Measurements from ENCODE around the gene KAT2B. TPM values are rescaled to one million over a fixed set of nuclear protein-coding genes. Genes with fewer than 3 reads are reported as not detected.
A peak's percentile ranks its signal among the peaks of the same experiment; 100 is the strongest.

KAT2B gene
- total and polyA plus RNA-seq, 7 experiments from 2014 or later, result 1.7 to 127 (median 61.9) TPM

- Mint-ChIP-seq H3K27me3 (no peaks in the 10 kb centered on the region), H3K36me3 (peaks cover 0 to 50% (median 22%) of the 10 kb centered on the region in 5 donors), H3K27ac (peak overlapping the region in 2 of 9 donors; percentile 41 to 83), H3K9me3 (no peaks in the 10 kb centered on the region), H3K4me1 (peaks cover 13 to 36% (median 29%) of the 10 kb centered on the region in 7 donors), H3K4me3 (no peak overlapping the region)
- ATAC-seq (no peak), DNase-seq (no peak)
- Histone ChIP-seq H3K27ac (ENCODE audit: low read depth, low read length) (no peak overlapping the region), H3K27me3 (ENCODE audit: control insufficient read depth in 2 of 2, insufficient read depth in 2 of 2, low read length in 2 of 2) (no peaks in the 10 kb centered on the region), H3K36me3 (ENCODE audit: control insufficient read depth in 2 of 3, insufficient read depth in 3 of 3, low read length in 3 of 3) (peaks cover 0 to 7% (median 0%) of the 10 kb centered on the region in 3 experiments), H3K9me3 (ENCODE audit: control insufficient read depth in 2 of 3, low read length in 3 of 3) (no peaks in the 10 kb centered on the region), H3K4me3 (ENCODE audit: low read length) (no peak overlapping the region), H3K4me1 (ENCODE audit: control insufficient read depth in 2 of 2, insufficient read depth in 2 of 2, low read length in 2 of 2) (no peaks in the 10 kb centered on the region)
- ChIA-PET POLR2A (no interaction called here), CTCF (interaction anchor here (0.7 kb wide), 1 partner anchor 48 kb away, joined by 3 read pairs; no protein-coding TSS in a partner anchor)
- intact Hi-C loops (cut with micrococcal nuclease), result no loop called here
Measured at GRCh38 chr3:20079621-20080020, 39.4 kb downstream of the KAT2B start.

DNA sequence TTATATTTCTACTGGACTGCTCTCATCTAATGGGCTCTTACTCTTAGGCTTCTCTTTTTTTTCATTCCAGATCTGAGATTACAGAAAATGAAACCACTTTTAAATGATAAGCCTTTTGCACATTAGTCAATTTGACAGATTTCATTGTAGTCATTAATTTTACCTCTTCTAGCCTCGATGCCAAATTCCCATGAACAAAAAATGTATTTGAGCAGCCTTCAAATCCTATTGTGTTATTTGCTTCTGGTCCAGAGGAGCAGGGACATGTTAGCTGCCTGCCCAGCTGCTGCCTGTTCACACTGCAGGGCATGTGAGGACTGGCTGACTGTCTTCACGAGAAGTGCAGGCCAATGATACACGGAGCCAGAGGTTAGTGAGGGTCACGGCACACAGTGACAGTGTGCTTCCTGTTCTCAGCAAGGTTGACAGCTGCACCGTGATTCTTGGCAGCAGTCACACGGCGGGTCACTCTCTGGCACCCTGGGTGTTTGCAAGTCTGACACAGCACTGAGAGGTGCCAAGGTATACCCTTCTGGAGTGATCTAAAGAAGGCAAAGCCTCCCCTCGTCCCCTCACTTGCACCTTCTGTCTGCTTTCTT lies 40.8 kb downstream of the KAT2B start:
- peak overlapping the region in 7 of 9 donors; percentile 12 to 83 (median 38) for H3K27ac Mint-ChIP-seq
- CTCF ChIA-PET, result no interaction called here
- peaks cover 0 to 49% (median 19%) of the 10 kb centered on the region in 5 donors for H3K36me3 Mint-ChIP-seq
- POLR2A ChIA-PET, result no interaction called here
- H3K27me3 Mint-ChIP-seq, result no peaks in the 10 kb centered on the region
- Histone ChIP-seq H3K9me3 (ENCODE audit: control insufficient read depth in 2 of 3, low read length in 3 of 3) (no peaks in the 10 kb centered on the region), H3K36me3 (ENCODE audit: control insufficient read depth in 2 of 3, insufficient read depth in 3 of 3, low read length in 3 of 3) (peaks cover 0 to 9% (median 0%) of the 10 kb centered on the region in 3 experiments), H3K4me3 (ENCODE audit: low read length) (no peak overlapping the region), H3K4me1 (ENCODE audit: control insufficient read depth in 2 of 2, insufficient read depth in 2 of 2, low read length in 2 of 2) (no peaks in the 10 kb centered on the region), H3K27ac (ENCODE audit: low read depth, low read length) (no peak overlapping the region), H3K27me3 (ENCODE audit: control insufficient read depth in 2 of 2, insufficient read depth in 2 of 2, low read length in 2 of 2) (no peaks in the 10 kb centered on the region)
- intact Hi-C loops (cut with micrococcal nuclease), result no loop called here
- DNase-seq (no peak), ATAC-seq (peak; percentile 88)
- peaks cover 13 to 39% (median 26%) of the 10 kb centered on the region in 7 donors for H3K4me1 Mint-ChIP-seq
- no peaks in the 10 kb centered on the region for H3K9me3 Mint-ChIP-seq
- peak overlapping the region in 3 of 10 donors; percentile 6 to 47 (median 40) for H3K4me3 Mint-ChIP-seq

DNA sequence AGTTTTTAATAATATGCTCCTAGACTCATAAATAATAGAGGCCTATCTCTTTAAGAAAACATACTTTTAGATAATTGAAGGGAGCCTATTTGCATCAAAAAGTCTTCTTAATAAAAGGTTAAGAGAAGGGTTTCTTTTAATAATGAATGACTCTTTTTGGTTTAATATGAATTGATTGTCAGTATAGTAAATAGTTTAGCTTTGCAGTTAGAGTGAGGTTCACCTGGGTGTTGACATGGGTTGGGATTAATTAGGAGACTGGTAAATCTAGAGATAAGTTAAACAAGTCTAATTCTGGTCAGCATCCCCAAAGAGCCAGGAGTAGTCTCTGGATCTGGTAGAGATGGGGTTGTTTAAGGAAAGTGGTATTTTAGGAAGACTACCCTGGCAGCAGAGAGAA lies 43.0 kb downstream of the KAT2B start:
- no peaks in the 10 kb centered on the region for H3K27me3 Mint-ChIP-seq
- H3K27me3 ChIP-seq (ENCODE audit: control insufficient read depth in 2 of 2, insufficient read depth in 2 of 2, low read length in 2 of 2), result no peaks in the 10 kb centered on the region
- H3K36me3 Mint-ChIP-seq, result peaks cover 0 to 59% (median 23%) of the 10 kb centered on the region in 5 donors
- POLR2A ChIA-PET, result no interaction called here
- H3K4me1 Mint-ChIP-seq, result peaks cover 18 to 34% (median 30%) of the 10 kb centered on the region in 7 donors
- ATAC-seq (no peak), DNase-seq (no peak)
- H3K9me3 Mint-ChIP-seq, result peaks cover 0 to 6% (median 0%) of the 10 kb centered on the region in 11 donors
- H3K4me3 Mint-ChIP-seq, result no peak overlapping the region
- peak overlapping the region in 3 of 9 donors; percentile 19 to 72 (median 29) for H3K27ac Mint-ChIP-seq
- CTCF ChIA-PET, result no interaction called here
- intact Hi-C loops (cut with micrococcal nuclease), result no loop called here
- no peaks in the 10 kb centered on the region for H3K9me3 ChIP-seq (ENCODE audit: control insufficient read depth in 2 of 3, low read length in 3 of 3)
- H3K4me3 ChIP-seq (ENCODE audit: low read length), result no peak overlapping the region
- peaks cover 0 to 13% (median 0%) of the 10 kb centered on the region in 3 experiments for H3K36me3 ChIP-seq (ENCODE audit: control insufficient read depth in 2 of 3, insufficient read depth in 3 of 3, low read length in 3 of 3)
- no peak overlapping the region for H3K27ac ChIP-seq (ENCODE audit: low read depth, low read length)
- H3K4me1 ChIP-seq (ENCODE audit: control insufficient read depth in 2 of 2, insufficient read depth in 2 of 2, low read length in 2 of 2), result no peaks in the 10 kb centered on the region

DNA sequence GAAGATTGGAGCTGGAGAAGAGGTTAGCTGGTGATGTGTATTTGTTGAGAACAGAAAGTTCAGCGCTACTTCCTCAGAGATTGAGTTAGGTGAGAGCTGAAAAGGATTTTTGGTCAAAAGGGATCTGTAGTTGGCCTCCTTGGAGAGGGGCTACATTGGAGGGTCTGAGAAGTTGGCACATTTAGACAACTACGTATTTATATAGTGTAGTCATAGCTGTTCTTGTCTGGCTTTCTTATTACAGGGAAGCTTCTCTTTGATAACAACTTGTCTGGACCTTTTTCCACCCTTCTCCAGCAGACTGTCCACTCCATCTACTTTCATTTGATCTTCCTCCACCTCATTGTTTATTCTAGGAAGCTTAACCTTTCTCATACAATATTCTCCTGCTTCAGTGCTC lies 43.7 kb downstream of the KAT2B start:
- no peaks in the 10 kb centered on the region for H3K27me3 ChIP-seq (ENCODE audit: control insufficient read depth in 2 of 2, insufficient read depth in 2 of 2, low read length in 2 of 2)
- Mint-ChIP-seq H3K9me3 (peaks cover 0 to 9% (median 0%) of the 10 kb centered on the region in 11 donors), H3K4me1 (peaks cover 18 to 37% (median 31%) of the 10 kb centered on the region in 7 donors), H3K4me3 (no peak overlapping the region), H3K36me3 (peaks cover 6 to 64% (median 30%) of the 10 kb centered on the region in 5 donors), H3K27ac (peak overlapping the region in 4 of 9 donors; percentile 19 to 72 (median 48)), H3K27me3 (no peaks in the 10 kb centered on the region)
- ATAC-seq (no peak), DNase-seq (no peak)
- no peaks in the 10 kb centered on the region for H3K9me3 ChIP-seq (ENCODE audit: control insufficient read depth in 2 of 3, low read length in 3 of 3)
- no peaks in the 10 kb centered on the region for H3K4me1 ChIP-seq (ENCODE audit: control insufficient read depth in 2 of 2, insufficient read depth in 2 of 2, low read length in 2 of 2)
- no peak overlapping the region for H3K27ac ChIP-seq (ENCODE audit: low read depth, low read length)
- CTCF ChIA-PET, result no interaction called here
- peaks cover 0 to 13% (median 0%) of the 10 kb centered on the region in 3 experiments for H3K36me3 ChIP-seq (ENCODE audit: control insufficient read depth in 2 of 3, insufficient read depth in 3 of 3, low read length in 3 of 3)
- POLR2A ChIA-PET, result no interaction called here
- intact Hi-C loops (cut with micrococcal nuclease), result no loop called here
- no peak overlapping the region for H3K4me3 ChIP-seq (ENCODE audit: low read length)

DNA sequence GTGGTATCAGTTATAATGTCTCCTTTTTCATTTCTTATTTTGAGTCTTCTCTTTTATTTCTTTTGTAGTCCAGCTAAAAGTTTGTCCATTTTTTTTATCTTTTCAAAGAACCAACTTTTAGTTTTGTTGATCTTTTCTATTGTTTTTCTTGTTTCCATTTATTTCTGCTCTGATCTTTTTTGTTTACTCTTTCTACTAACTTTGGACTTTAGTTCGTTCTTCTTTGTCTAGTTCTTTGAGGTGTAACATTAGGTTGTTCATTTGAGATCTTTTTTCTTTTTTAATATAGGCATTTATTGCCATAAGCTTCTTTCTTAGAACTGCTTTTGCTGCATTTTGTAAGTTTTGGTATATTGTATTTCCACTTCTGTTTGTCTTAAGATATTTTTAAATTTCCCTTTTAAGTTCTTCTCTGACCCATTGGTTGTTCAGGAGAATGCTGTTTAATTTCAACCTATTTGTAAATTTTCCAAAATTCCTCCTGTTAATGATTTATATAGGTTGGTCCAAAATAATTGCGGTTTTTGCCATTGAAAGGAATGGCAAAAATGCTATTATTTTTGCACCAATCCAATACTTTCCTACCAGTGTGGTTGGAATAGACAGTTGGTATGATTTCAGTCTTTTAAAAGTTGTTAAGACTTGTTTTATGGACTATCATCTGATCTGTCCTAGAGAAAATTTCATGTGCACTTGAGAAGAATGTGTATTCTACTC lies 51.2 kb downstream of the KAT2B start:
- Mint-ChIP-seq H3K27me3 (no peaks in the 10 kb centered on the region), H3K9me3 (peaks cover 0 to 22% (median 7%) of the 10 kb centered on the region in 11 donors), H3K27ac (peak overlapping the region in 2 of 9 donors; percentile 22 to 36), H3K36me3 (peaks cover 27 to 80% (median 65%) of the 10 kb centered on the region in 5 donors), H3K4me1 (peaks cover 12 to 27% (median 22%) of the 10 kb centered on the region in 7 donors), H3K4me3 (no peak overlapping the region)
- Histone ChIP-seq H3K36me3 (ENCODE audit: control insufficient read depth in 2 of 3, insufficient read depth in 3 of 3, low read length in 3 of 3) (peaks cover 0 to 36% (median 0%) of the 10 kb centered on the region in 3 experiments), H3K27ac (ENCODE audit: low read depth, low read length) (no peak overlapping the region), H3K4me1 (ENCODE audit: control insufficient read depth in 2 of 2, insufficient read depth in 2 of 2, low read length in 2 of 2) (no peaks in the 10 kb centered on the region), H3K27me3 (ENCODE audit: control insufficient read depth in 2 of 2, insufficient read depth in 2 of 2, low read length in 2 of 2) (no peaks in the 10 kb centered on the region), H3K4me3 (ENCODE audit: low read length) (no peak overlapping the region), H3K9me3 (ENCODE audit: control insufficient read depth in 2 of 3, low read length in 3 of 3) (no peaks in the 10 kb centered on the region)
- DNase-seq, result no peak
- intact Hi-C loops (cut with micrococcal nuclease), result no loop called here
- CTCF ChIA-PET, result no interaction called here
- no peak for ATAC-seq
- POLR2A ChIA-PET, result no interaction called here

DNA sequence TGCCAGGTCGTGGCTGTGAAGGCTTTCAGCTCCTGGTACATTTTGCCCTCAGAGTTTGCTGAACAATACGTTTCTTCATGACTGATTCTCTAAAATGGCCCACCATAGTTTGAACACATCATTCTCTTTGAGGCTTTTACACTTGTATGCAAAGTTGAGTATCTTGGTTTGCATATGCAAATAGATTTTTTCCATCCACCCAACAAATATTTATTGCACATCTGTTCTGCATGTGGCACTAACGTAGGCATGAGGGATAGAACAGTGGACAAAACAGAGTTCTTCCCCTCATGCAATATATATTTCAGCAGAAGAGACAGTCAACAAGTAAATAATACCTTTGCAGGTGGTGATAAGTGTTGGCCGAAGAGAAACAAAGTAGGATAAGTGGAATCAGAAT lies 55.2 kb downstream of the KAT2B start:
- no peak overlapping the region for H3K4me3 Mint-ChIP-seq
- H3K36me3 Mint-ChIP-seq, result peaks cover 12 to 70% (median 56%) of the 10 kb centered on the region in 5 donors

More for the DNA sequence above, 55.2 kb downstream of the KAT2B start:
- Mint-ChIP-seq H3K9me3 (peaks cover 0 to 5% (median 0%) of the 10 kb centered on the region in 11 donors), H3K27me3 (no peaks in the 10 kb centered on the region), H3K27ac (peak overlapping the region in 2 of 9 donors; percentile 28 to 59), H3K4me1 (peaks cover 22 to 40% (median 31%) of the 10 kb centered on the region in 7 donors)
- Histone ChIP-seq H3K27ac (ENCODE audit: low read depth, low read length) (no peak overlapping the region), H3K9me3 (ENCODE audit: control insufficient read depth in 2 of 3, low read length in 3 of 3) (no peaks in the 10 kb centered on the region), H3K4me1 (ENCODE audit: control insufficient read depth in 2 of 2, insufficient read depth in 2 of 2, low read length in 2 of 2) (peaks cover 5 to 6% of the 10 kb centered on the region in 2 donors), H3K27me3 (ENCODE audit: control insufficient read depth in 2 of 2, insufficient read depth in 2 of 2, low read length in 2 of 2) (no peaks in the 10 kb centered on the region), H3K36me3 (ENCODE audit: control insufficient read depth in 2 of 3, insufficient read depth in 3 of 3, low read length in 3 of 3) (peaks cover 0 to 33% (median 0%) of the 10 kb centered on the region in 3 experiments), H3K4me3 (ENCODE audit: low read length) (no peak overlapping the region)
- no peak for DNase-seq
- intact Hi-C loops (cut with micrococcal nuclease), result no loop called here
- POLR2A ChIA-PET, result interaction anchor here (0.6 kb wide), 1 partner anchor 24 kb away, joined by 3 read pairs; no protein-coding TSS in a partner anchor
- ATAC-seq, result no peak
- CTCF ChIA-PET, result no interaction called here

Measured in naive thymus-derived CD4-positive, alpha-beta T cell (primary cell).